Stimulated activated CD8-positive, alpha-beta memory T cell treated with anti-CD3 and anti-CD28 coated beads, Interleukin-7, amount 100 ng/mL, for 4 hours (primary cell): ENCODE data around the gene CDK2AP2.
"Not testable (repeated sequence)": the region's sequence is repeated elsewhere in the genome, so short reads cannot be mapped to it uniquely, and the experiment has no call there.

Source experiments
- DNase-seq, 2 donors: peaks; one replicate each; pipeline ENCODE4 v3.0.0-alpha.2; 2020; ENCODE audit warnings: low read depth in 2 of 2

CDK2AP2 gene

DNA sequence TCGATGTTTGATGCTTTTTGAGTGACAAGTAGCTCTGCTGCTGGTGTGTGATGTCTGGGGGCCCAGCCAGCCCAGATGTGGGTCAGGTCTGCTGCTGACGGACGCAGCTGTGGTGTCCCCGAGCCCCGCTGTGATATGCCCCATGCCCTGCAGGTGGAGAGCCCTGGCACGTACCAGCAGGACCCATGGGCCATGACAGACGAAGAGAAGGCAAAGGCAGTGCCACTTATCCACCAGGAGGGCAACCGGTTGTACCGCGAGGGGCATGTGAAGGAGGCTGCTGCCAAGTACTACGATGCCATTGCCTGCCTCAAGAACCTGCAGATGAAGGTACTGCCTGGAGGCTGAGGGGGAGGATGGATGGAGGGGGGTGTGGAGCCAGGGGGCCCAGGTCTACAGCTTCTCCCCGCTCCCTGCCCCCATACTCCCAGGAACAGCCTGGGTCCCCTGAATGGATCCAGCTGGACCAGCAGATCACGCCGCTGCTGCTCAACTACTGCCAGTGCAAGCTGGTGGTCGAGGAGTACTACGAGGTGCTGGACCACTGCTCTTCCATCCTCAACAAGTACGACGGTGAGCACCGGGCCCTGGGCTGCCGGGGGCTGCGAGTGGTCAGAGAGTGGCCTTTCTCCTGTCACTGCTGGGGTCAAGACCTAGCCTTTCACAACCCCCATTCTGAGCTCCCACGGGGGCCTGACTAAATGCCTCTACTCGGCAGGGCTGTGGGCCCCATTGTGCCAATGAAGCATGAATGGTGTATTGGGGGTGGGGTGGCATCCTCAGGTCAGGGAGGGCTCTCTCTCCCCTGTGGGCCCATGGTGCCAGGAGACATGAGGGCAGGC lies 17.9 kb downstream of the CDK2AP2 start:
- DNase-seq: no peak

DNA sequence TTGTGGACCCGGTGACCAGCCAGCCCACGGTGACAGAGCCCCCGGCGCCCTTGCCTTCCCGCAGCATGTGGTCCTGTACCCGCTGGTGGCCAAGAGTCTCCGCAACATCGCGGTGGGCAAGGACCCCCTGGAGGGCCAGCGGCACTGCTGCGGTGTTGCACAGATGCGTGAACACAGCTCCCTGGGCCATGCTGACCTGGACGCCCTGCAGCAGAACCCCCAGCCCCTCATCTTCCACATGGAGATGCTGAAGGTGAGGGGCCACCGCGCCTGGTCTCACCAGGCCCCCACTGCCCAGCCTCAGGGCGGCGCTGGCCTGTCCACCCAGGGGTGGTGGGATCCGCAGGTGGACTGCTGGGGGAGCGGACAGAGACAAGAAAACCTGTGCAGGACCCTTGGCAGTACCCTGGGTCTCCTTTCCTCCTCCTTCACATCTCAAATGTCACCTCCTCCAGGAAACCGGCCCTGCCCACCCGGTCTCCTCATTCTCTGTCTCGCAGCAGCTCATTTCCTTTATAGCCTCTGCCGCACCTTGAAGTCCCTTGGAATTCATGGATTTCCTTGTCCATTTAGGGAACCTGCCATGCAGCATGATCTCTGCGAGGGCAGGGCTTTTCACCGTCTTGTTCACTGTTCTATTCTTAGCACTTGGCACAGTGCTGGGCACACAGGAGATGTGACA lies 18.6 kb downstream of the CDK2AP2 start:
- DNase-seq: no peak

DNA sequence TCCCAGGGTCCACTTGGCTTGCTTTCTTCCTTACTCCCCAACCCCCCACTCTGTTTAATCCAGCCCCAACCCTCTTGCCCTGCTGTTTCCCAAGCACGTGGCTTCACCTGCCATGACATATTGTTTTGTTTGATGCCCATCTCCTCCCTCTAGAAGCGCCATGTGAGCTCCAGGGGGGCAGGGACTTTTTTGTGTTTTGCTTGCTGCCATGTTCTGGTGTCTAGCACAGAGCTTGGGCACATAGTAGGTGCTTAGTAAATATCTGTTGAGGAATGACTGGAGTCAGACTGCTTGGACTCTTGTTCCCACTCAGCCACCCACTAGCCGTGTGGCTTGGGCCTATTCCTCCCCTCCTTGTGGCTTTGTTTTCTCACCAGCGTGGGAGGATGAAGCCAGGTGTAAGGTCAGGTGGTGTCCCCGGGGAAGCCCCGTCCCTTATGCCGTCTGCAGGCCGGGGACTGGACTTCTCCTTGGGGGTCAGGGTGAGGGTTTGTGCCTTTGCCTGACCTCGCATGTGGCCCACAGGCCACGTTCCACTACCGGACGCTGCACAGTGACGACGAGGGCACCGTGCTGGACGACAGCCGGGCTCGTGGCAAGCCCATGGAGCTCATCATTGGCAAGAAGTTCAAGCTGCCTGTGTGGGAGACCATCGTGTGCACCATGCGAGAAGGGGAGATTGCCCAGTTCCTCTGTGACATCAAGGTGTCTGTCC lies 21.3 kb downstream of the CDK2AP2 start:
- no peak for DNase-seq

DNA sequence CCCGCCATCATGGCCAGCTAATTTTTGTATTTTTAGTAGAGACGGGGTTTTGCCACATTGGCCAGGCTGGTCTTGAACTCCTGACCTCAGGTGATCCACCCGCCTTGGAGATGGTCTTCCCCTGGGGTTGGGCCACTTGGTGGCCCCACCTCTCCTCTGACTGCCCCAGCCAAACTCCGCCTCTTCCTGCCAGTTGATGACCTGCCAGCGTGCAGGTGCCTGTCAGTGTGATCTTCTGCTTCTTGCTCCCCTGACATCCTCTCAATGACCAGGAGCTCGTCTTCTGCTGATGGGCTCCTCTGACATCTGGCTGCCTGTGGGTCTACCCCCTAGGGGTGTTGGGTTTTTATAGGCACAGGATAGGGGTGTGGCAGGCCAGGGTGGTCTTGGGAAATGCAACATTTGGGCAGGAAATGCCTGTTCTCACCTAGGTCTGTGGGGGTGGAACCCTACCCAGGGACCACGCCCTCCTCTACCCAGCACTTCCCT lies 22.0 kb downstream of the CDK2AP2 start:
- DNase-seq: not testable (repeated sequence)

DNA sequence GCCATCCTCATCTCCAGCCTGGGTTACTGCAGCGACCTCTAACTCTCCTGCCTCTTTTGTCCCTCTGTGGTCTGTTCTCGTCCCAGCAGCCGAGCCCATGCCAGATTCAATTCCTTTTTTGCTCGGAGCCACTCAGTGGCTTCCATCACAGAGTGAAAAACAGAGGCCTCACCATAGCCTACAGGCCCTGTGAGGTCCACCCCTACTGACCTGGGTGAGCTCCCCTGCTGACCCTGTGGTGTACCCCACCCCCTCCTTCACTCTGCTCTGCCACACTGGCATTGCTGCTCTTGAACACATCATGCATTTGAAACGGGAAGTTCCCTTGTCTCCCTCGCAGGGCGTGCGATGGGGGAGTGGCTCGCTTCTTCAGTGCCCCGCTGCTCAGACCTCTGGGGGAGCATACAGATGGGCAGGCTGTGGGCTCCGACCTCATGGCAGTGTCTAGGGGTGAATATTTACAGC lies 23.1 kb downstream of the CDK2AP2 start:
- peak in 1 of 2 donors; percentile 53 for DNase-seq

DNA sequence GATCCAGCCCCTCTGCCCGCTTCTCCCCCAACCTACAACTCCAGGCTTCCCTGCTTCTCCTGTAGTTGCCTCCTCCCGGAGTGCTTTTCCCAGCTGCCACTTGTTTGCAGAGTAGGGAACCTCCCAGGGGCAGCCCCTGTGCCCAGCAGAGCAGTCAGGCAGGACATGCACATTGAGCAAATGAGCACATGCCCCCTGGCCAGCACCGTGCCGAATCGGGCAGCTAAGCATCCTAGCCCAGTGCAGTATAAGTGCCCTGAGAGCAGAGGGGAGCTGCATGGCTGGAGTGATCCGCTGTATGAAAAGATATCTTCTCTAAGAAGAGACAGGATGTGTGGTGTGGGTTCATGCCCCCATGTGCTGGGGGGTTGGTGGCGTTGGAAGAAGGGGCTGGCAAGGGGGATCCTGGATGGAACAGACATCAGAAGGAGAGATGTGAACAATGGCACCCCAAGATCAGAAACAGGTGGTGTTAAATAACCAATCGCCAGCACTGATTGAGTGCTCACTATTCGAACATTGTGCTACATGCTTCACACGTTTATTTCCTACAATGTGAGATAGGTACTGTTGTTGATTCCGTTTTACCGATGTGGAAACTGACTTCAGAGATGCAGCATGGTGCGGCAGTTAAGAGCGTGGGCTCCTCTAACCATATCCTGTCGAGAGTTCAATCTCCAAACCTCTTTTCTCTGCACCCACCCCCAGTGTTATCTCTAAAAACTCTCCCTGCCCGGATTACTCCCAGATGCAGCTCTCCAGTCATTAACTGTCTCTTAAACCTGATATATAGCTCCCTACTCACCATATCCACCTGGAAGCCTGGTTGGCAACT lies 23.9 kb downstream of the CDK2AP2 start:
- no peak for DNase-seq

DNA sequence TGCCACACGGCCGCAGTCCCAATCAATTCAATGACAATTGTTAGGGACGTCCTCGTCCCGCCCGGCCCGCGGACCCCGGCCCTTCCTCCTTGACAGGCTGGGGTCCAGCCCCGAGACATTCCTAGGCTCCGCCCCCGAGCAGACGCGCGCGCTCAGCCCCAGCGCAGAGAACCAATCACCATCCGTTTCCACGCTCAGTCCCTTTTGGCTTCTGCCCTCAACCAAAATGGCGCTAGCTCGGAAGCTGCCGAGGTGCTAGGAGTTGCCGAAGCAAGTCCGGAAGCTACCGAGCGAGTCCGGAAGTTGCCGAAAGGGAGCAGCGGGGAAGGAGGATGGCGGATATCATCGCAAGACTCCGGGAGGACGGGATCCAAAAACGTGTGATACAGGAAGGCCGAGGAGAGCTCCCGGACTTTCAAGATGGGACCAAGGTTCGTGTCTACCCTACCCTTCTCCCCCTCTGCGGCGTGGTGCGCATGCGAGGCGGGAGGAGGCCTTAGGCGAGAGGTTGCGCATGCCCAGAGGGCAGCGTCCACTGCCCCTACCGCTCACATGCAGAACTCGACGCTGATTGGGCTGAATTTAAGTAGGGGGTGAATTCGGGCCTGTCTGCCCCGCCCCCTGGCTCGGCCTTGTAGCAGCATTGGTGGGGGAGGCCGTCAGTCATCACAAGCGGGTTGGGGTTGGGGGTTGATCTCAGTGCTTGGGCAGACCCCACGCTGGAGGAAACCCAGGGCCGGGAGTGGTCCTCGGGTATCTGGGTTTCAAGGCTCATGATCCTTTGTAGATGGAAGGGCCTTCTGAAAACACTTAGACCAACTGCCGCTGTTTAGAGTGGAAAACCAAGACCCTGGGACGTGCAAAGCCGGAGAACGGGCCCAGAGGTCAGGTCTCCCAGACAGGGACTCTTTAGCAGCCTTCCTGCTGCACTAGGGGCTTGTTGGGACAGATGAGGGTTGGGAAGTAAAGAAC lies 24.8 kb downstream of the CDK2AP2 start, which contains the start of gene AIP:
TSS of gene AIP (plus strand) at position 200 of the 972 bp plus-strand sequence. CDS start at position 333, 133 bp downstream.
- DNase-seq: peak; percentile 93 to 94

DNA sequence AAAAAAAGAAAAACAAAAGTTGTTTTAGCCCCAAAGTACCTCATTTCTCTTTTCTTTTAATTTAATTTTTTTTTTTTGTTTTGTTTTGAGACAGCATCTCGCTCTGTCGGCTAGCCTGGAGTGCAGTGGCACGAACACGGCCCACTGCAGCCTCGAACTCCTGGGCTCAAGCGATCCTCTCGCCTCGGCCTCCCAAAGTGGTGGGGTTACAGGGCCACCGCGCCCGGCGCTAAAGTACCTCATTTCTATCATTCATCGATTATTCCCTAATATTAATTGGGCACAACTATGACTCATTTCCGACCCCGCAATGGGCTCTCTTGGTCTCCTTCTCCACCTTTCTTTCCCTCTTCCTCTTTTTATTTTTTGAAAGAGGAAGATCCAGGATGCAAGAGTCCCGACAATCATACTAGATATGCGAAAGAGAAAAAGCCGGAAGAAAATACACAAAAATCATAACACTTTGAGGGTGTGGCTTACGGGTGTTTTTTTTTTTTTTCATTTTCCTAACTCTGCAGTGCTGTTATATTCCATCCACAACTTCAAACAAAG lies 25.6 kb downstream of the CDK2AP2 start:
- DNase-seq: no peak

DNA sequence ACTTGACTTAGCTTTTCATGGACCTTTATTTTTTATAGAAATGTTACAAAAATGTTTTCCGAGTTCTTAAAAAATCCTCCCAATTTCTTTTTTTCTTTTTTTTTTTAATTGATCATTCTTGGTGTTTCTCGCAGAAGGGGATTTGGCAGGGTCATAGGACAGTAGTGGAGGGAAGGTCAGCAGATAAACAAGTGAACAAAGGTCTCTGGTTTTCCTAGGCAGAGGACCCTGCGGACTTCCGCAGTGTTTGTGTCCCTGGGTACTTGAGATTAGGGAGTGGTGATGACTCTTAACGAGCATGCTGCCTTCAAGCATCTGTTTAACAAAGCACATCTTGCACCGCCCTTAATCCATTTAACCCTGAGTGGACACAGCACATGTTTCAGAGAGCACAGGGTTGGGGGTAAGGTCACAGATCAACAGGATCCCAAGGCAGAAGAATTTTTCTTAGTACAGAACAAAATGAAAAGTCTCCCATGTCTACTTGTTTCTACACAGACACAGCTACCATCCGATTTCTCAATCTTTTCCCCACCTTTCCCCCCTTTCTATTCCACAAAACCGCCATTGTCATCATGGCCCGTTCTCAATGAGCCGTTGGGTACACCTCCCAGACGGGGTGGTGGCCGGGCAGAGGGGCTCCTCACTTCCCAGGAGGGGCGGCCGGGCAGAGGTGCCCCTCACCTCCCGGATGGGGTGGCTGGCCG lies 30.5 kb downstream of the CDK2AP2 start:
- DNase-seq: not testable (repeated sequence)

DNA sequence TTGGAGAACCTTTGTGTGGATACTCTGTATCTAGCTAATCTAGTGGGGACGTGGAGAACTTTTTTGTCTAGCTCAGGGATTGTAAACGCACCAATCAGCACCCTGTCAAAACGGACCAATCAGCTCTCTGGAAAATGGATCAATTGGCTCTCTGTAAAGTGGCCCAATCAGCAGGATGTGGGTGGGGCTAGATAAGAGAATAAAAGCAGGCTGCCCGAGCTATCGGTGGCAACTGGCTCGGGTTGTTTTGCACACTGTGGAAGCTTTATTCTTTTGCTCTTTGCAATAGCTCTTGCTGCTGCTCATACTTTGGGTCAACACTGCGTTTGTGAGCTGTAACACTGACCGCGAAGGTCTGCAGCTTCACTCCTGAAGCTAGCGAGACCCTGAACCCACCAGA lies 31.3 kb downstream of the CDK2AP2 start:
- not testable (repeated sequence) for DNase-seq

DNA sequence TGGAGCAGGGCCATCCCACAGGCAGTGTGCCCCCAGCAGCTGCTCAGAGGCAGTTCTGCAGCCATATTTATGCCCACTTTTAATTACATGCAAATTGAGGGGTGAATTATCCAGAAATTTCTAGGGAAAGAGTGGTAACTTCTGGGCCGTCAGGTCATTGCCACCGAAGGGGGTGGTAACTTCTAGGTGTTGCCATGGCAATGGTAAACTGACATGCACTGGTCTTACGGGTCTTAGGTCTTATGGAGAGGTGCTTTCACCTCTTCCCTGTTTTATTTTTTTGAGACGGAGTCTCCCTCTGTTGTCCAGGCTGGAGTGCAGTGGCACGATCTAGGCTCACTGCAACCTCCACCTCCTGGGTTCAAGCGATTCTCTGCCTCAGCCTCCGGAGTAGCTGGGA lies 35.1 kb downstream of the CDK2AP2 start:
- DNase-seq: no peak

DNA sequence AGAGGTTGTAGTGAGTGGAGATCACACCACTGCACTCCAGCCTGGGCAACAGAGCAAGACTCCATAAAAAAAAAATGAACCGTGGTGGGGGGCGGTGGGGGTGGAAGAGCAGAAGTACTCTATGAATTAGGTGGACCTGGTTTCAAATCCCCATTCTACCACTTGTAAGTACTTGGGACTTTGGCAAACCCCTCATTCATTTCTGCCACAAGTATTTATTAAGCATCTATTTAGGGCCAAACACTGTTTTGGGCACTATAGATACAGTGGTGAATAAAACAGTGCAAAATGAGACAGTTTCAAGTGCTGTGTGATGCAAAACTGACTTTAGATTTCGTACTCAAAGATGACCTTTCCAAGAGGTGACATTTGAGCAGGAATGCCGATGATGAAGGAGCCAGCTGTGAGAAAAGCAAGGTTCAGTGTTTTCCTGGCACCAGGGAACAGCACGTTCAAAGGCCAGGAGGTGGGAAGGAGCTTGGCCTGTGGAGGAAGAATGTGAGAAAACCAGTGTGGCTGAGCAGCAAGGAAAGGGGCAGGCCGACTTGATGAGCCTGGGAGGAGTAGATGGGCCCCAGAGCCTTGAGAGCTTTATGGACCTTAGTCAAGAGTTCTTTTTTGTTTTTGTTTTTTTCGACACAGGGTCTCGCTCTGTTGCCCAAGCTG lies 37.5 kb downstream of the CDK2AP2 start:
- no peak for DNase-seq

DNA sequence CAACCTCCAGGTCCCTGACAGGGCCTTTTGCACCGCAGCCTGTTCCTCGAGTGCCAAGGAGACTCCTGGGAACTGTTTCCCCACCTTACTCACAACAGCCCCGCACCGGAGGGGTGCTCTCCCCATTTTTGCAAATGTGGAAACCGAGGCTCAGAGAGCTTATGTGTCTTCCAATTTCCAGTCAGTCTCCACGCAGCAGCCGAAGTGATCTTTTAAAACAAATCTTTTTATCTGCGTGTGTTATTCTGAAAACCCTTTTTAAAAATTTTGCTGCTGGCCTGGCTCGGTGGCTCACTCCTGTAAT lies 38.5 kb downstream of the CDK2AP2 start:
- no peak for DNase-seq

DNA sequence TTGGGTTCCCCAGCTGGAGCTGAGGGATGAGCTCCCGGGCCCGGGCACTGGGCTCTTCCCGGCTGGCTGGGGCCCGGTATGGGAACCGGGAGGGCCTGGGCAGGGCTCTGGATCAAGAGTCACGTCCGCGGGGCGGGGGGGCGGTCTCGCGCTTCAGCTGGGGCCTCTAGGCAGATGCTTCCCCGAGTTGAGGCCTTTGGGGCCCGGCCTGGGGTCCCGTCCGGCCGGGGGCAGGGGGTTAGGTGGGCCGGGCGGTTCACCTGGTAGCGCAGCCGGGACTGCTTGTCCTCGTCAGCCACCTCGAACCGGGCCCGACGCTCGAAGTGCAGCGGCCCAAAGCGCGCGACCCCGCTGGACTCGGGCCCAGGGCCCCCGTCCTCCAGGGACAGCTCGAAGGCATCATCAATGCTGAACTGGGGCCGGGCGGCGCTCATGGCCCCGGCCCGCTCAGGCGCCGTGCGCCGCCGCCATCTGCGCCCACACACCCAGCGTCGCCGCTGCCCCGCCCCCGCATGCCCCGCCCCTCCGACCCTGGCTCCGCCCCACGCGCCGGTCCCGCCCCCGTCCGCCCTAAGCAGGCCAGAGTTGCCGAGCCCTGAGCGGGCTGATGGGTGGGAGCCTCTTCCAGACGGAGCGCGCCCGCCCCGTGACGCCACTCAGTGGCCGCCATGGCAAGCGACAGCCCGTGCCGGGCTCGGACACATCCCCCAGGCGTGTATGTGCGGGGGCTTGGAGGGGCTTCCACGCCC lies 39.0 kb downstream of the CDK2AP2 start, which contains the start of gene TMEM134:
TSS of gene TMEM134 (minus strand) at position 493 of the 749 bp plus-strand sequence. CDS start at position 434, 59 bp downstream.
- DNase-seq: peak; percentile 84 to 88

DNA sequence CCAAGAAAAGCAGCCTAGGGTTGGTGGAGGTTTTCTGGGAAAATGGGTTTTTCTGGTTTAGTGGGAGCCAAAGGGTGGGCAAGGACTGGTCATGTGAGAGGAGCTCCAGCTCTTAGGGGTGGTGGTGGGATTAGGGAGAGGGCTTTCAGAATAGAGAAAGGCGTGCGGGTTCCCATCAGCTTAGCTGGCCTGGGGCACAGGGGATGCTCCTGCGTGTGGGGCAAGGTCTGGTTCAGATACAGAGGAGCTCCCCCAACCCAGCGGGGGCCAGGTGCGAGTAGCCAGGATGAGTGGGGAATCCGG lies 39.6 kb downstream of the CDK2AP2 start:
- DNase-seq: no peak

DNA sequence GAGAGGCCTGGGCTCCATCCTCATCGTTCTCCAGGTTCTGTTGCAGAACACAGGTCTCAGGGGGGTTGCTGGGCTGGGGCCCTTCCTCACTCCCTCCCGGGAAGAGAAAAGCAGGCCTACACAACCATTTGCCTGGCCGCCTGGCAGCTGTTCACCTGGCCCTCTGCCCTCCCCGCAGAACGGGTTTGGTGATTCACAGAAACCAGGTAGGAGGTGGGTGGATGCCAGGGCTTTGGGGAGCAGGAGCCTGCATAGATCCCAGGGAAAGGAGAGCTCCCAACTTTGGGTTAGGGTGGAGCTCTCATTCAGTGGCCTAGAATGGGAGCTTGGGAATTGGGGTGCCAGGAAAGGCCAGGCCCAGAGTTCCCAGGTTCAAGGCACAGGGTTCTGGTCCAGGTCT lies 39.9 kb downstream of the CDK2AP2 start:
- DNase-seq: no peak

DNA sequence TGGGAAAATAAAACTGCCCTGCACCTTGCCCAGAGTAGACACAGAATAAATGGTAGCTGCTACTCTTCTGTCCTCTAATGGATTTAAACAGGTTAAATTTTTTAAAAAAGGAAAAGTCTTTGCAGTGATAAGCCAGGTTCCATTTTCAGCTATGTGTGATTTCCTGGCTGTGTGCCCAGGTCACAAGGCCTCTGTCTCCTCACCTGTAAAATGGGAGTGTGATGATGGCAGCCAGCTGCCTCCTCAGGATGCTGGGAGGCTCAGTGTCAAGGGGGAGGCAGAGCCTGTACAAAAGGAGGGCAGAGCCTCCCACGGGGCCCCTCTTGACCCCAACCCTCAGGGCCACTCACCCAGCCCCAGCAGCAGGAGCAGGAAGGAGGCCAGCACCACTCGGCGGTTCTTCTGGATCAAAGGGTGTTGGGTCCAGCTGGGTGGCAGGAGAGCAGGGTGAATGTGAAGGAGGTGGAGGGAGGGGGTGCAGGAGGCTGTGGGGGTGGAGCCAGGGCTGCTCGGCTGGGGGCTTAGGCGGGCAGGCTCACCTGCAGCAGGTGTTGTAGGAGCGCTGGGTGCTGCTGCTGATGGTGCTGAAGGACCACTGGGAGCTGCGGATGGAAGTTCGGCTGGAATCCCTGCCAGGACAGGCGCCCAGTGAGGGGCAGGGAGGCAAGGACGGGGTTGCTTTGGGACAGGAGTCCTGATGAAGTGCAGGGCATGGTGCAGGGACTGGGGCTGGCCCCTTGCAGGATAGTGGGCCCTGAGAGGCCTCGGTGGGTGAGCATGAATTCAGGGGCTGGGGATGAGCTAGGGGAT lies 40.8 kb downstream of the CDK2AP2 start:
- no peak for DNase-seq
